Measurements from ENCODE around the gene MRTFA.
"Not testable (repeated sequence)": the region's sequence is repeated elsewhere in the genome, so short reads cannot be mapped to it uniquely, and the experiment has no call there.

DNA sequence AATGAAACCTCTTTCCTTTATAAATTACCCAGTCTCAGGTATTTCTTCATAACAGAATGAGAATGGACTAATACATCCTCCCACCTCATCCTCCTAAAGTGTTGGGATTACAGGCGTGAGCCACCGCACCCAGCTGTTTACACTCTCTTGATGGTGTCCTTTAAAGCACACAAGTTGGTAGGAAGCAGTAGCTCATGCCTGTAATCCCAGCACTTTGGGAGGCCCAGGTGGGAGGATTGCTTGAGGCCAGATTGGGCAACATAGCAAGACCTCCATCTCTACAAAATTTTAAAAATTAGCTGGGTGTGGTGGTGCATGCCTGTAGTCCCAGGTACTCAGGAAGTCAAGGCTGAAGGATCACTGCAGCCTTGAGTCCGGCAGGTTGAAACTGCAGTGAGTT is 19.4 kb upstream of the MRTFA start:
- not testable (repeated sequence) for TF ChIP-seq CTCF, POLR2A (IDR thresholded peaks at IDR 0.05)

Data from right lobe of liver (tissue), 4 donors.